Measurements from ENCODE around the gene CDK5R2.
A peak's percentile ranks its signal among the peaks of the same experiment; 100 is the strongest.

The CDK5R2 gene

DNA sequence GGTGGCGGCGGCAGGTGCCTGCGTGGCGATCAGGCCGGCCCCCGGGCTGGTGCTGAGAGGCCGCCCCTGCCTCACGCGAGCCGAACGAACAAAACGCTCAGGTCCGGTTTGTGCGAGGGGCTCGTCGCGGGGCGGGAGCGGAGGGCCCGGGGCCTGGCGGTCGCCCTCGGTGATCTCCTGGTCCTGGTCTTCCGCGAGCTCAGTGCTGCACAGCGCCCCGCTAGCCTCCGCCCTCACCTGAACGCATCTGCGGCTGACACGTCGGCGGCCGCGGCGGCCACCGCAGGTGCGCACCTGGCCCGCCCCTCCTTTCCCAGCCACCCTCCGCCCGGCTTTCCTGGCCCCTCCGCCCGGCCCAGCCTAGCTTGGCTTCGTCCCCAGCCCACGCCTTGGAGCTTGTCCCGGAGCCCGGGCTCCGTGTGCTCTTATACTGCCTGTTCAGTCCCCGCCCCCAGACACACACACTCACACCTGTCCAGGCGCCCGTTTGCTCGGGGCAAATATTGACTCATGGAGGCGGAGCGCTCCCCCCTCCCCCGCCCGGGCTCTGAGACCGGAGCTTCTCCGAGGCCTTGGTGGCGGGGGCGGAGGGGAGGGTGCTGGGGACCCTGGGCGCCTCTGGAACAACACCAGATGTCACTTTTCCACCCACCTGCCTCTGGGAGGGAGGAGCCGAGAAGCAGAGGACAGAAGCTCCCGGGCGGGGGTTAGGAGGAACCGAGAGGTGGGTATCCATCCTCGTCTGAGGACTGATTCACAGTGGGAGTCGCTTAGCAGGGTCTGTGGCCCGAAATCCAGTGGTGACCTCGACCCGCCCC, 42.3 kb downstream of the CDK5R2 start:
- DNase-seq (ENCODE audit: low read depth), result no peak
- no peak for TF ChIP-seq CTCF (IDR thresholded peaks at IDR 0.05; ENCODE audit: control insufficient read depth, insufficient read depth, low read depth, low read length, missing control alignments)
- no peak overlapping the region for H3K4me3 ChIP-seq (ENCODE audit: control insufficient read depth, low read depth, low read length)

DNA sequence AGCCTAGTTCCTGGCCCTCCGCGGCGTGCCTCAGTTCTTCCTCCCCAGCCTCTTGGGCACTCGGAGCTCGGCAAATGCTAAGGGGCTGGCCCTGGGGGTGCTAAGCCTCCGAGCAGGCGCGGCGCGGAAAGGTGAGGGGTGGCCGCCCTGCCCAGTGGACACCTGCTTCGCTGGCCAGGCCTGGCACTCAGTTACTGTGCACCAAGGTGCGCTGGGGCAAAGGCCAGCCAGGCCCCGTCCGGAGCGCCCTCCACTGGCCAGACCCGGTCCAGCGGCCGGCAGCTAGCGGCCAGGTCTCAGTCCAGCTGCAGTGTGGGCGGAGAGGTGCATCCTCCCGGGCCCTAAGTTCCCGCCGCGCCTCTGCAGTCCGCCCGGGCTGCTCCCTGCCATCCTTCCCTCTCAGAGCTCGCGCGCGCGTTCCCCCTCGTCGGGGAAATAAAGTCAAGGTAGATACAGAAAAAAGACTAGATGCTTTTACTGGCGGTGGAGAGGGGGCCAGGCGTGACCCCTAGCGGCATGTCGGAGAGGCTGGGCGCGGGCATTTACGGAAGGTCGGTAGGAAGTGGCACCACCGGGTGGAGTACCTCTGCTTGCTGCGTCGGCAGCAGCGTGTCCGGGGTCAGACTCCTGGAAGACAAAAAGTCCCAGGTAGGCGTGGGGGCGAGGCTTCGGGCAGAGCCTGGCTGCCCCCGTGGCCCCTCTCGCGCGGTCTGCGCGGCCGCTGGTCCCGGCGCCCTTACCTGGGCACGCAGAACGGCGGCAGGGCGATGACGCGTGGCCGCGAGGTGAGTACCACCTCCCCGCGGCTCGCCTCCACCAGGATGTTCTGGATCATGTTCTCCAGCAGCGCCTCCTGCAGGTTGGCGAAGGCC, 43.2 kb downstream of the CDK5R2 start:
- peak; percentile 35 for TF ChIP-seq CTCF (IDR thresholded peaks at IDR 0.05; ENCODE audit: control insufficient read depth, insufficient read depth, low read depth, low read length, missing control alignments)
- H3K4me3 ChIP-seq (ENCODE audit: control insufficient read depth, low read depth, low read length), result no peak overlapping the region
- DNase-seq (ENCODE audit: low read depth), result no peak

DNA sequence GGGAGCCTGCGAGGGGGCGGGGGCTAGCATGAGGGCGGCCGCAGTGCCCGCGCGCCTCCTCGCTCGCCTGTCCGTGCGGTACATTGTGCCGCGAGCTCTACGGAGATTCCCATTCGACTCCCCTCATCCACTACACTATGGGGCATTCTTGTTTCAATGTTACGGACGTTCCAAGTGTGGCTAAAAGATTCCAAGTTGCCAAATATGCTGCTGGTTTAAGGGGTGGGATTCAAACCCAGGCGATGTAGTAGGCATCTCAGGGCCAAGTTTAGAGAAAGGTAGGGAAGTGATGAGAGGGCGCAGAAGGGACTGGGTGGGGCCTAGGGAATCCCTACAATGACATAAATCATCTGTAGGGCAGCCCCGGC, 43.8 kb downstream of the CDK5R2 start:
- DNase-seq (ENCODE audit: low read depth), result no peak
- TF ChIP-seq CTCF (IDR thresholded peaks at IDR 0.05; ENCODE audit: control insufficient read depth, insufficient read depth, low read depth, low read length, missing control alignments), result no peak
- no peak overlapping the region for H3K4me3 ChIP-seq (ENCODE audit: control insufficient read depth, low read depth, low read length)

DNA sequence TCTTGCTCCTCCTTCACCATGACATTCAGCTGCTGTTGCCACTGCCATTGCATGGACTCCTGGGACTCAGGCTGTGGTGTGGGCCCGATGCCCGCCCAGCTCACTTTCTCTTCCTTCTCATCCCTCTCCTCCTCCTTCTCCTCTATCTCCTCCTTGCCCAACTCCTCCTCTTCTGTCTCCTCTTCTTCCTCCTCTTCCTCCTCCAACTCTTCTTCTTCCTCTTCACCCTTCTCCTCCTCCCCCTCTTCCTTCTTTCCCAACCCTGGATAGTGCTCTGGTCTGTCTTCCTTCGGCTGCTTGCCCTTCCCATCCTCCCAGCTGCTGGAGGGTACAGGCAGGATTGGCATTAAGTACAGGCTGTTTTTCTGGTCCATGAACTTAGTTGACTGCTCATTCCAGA, 44.5 kb downstream of the CDK5R2 start:
- no peak for TF ChIP-seq CTCF (IDR thresholded peaks at IDR 0.05; ENCODE audit: control insufficient read depth, insufficient read depth, low read depth, low read length, missing control alignments)
- H3K4me3 ChIP-seq (ENCODE audit: control insufficient read depth, low read depth, low read length), result no peak overlapping the region
- no peak for DNase-seq (ENCODE audit: low read depth)

- H3K4me3 ChIP-seq (ENCODE audit: control insufficient read depth, low read depth, low read length), result no peak overlapping the region
- TF ChIP-seq CTCF (IDR thresholded peaks at IDR 0.05; ENCODE audit: control insufficient read depth, insufficient read depth, low read depth, low read length, missing control alignments), result no peak
- no peak for DNase-seq (ENCODE audit: low read depth)
Measured at GRCh38 chr2:219009294-219009693, 49.8 kb downstream of the CDK5R2 start.

- no peak for DNase-seq (ENCODE audit: low read depth)
- H3K4me3 ChIP-seq (ENCODE audit: control insufficient read depth, low read depth, low read length), result no peak overlapping the region
- peak; percentile 10 for TF ChIP-seq CTCF (IDR thresholded peaks at IDR 0.05; ENCODE audit: control insufficient read depth, insufficient read depth, low read depth, low read length, missing control alignments)
Measured at GRCh38 chr2:219010162-219010756, 50.8 kb downstream of the CDK5R2 start.
